GM19035 (cell line): Measurements from ENCODE around the gene HMCN2.

Experiments
- ATAC-seq: cut with Tn5 transposase; IDR thresholded peaks from one replicate; pipeline ENCODE4 v1.9.1; 2021; ENCODE audit not compliant: unreplicated experiment

Gene HMCN2

DNA sequence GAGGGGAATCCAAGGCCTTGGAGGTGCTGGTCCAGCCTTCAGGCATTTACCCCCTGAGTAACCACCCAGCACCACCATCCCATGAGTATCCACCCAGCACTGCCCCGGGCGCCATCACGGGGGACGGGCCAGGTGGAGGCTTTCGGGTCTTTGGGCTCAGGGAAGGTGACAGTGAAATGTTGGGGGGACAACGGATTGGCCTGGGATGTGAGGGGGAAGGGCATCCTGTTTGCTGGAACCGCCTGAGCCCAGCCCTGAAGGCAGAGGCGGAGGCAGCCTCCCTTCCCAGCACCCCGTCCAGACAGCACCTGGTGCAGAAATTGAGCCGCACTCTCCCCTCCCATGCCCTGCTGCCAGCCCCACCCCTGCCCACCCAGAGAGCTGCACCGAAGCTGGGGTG lies 196.2 kb downstream of the HMCN2 start:
- ATAC-seq, result no peak

DNA sequence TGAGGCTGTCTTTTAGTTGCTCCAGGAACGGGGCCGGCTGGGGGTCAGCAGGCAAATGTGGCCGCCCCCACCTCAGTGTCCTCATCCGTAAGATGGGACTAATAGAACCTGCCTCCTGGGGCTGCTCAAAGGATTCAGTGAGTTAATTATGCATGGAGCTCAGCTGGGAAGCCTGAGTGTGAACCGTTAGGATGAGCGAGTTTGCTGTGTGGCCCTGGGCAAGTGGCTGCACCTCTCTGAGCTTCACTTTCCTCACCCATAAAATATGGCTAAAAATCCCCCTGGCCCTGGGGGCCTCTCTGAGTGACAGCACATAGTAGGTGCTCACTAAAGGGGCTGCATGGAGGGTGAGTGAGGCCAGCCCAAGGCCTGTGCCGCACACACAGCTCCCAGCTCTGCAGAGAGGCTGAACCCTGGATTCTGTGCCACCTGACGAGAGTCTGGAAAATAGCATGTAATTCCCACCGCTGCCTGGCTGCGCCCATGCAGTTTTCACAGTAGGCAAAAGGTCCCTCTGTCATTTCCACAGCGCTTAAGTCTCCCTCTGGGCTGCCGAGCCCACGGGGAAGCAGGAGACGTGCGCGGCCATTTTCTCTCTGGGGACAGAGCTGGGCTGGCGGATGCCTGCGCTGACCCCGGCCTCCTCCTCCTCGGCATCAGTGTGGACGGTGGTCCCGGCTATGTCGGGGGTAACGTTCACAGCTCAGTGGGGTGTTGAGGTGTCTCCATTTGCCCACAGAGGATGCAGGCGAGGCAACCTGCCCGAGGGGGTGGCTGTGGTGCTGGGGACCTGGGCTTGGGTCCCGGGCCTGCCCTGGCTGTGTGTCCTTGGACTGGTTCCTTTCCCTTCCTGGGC lies 197.4 kb downstream of the HMCN2 start:
- no peak for ATAC-seq

DNA sequence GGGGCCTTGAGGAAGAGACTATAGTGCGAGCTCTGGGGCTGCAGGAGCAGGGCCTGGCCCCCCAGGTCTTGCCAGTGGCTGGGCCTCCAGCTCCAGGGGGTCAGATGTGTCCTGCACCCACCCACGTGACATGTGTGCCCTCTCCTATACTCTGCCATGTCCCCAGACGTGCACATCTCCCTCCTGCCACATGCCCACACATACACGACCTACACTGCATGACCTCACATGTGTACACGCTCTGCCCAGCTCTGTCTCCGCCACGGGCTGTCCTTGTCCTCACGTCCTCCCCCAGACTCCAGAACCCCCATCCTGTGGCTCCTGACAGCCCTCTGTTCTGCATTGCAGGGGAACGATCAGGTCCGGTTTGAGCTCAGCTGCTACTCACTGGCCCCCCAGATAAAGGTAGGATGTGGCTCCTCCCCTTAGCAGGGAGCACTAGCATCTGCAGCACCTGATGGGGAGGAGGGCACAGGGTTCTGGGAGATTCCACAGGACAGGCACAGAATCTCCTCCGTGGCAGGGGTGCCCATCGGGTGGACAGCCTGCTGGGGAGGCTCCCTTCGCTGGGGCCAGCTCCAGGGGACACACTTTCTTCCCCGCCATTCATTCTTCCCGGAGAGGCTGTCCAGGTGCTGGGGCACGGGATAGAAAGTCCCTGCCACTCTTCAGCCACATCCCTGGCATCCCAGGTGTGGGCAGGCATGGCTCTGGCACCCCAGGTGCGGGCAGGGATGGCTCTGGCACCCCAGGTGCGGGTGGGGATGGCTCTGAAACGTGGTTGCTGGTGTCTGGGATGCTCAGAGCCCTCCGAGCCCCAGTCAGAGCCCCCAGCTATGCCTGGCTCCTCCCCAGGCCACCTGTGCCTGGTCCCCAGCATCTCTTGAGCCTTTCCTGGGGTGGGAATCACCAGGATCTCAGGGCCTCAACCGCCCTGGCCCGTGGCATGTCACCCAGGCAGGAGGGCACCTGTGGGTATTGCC lies 198.5 kb downstream of the HMCN2 start:
- ATAC-seq, result no peak

DNA sequence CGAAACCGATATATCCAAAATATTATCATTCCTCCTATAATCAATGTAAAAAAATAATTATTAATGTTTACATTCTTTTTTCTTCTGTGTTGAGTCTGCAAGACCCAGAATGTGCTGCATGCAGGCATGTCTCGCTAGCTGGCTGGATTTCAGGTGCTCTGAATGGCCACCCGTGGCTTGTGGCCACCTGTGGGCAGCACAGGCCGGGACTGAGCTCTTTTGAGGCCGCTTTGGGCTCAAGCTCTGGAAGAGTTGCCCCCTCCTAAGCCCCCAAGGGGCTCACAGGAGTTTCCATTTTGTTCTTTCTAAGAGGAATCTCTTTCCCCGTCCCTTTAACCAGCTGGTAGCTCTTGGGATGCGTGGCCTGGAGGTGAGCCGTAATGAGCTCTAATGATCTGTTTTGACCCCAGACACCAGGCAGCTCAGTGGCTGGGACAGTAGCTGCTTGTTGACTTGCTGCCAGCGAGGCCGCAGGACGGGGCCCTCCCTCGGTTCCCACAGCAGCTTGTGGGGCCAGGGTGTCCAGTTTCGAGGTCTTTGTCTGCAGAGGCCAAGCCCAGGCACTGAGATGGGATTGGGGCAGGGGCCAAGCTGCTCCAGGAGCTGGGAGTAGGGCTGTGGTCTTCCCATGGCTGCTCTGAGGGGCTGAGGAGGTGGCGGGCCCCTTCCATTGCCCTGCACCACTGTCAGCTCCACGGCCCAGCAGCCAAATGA lies 200.0 kb downstream of the HMCN2 start:
- no peak for ATAC-seq

DNA sequence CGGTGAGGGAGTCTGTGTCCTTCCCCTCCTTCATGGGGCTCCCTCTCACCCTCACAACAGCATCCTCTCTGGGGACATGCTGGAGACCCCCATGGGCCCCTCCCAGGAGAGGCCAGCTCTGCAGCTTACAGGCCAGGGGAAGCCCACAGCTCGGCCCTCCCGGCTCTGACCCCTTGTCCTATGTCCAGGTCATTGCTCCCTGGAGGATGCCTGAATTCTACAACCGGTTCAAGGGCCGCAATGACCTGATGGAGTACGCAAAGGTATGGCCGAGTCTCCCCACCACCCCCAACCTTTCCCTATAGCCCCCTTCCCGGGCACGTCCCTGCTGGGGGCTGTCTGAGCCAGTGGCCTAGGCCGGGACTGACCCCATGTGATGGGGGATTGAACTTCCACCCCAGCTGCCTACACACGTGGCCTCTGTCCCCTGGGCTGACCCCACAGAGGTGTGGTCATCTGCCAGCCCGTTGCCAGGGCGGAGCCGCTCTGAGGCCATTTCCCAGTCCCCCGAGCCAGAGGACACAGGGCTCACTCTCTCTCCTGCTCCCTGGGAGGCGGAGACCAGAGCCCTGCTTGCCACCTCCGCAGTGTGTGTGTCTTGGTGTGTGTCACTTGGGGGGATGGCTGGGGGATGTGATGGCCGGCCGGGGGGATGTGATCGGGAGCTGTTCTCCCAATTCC lies 201.1 kb downstream of the HMCN2 start:
- ATAC-seq, result no peak

DNA sequence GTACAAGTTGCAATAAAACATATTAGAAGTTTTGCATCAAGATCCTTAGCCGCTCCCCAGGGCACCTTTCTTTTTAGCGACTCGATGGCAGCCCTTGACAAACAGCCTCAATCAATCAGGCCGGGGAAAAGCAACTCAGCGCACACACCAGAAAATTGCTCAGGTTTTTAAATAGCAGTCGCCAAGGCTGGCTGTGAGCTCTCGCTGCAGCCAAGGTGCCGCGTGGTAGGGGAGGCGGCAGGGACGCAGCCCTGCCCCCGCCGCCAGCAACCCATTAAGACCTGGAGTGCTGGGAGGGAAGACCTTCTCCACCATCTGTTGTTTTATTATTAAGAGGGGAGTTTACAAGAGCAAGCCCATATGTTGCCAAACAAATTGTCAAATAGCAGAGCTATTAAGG lies 201.8 kb downstream of the HMCN2 start:
- no peak for ATAC-seq

DNA sequence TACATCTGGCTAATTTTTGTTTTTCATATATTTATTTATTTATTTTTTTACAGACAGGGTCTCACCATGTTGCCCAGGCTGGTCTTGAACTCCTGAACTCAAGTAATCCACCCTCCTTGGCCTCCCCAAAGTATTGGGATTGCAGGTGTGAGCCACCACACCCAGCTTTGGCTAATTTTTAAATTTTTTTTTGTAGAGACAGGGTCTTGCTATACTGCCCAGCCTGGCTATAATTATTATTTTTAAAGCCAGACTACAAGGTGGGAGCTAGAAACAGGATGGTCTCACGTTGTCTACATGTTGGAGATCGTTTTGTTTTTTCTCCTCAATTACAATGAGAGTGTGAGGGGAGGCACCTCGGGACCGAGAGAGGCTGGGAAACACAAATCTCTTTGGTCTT lies 203.0 kb downstream of the HMCN2 start:
- ATAC-seq, result no peak

DNA sequence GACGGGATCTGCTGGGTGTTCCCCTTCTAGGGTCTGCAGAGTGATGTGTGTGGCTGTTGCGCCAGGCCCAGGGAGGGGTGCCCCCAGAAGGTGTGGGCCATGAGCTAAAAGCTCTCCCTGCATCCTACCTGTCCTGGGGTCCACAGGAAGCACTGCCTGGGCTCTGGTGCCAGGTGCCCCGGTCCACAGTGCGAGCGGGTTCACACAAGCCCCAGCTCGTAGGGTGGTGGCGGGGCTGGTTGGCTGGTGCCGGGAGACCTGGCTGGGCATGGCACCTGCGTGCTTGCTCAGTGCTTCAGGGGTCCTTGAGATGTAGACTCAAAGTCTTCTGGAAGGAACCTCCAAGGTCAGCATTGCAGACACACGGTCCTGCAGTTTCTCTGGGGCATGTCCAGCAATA lies 204.7 kb downstream of the HMCN2 start:
- no peak for ATAC-seq

DNA sequence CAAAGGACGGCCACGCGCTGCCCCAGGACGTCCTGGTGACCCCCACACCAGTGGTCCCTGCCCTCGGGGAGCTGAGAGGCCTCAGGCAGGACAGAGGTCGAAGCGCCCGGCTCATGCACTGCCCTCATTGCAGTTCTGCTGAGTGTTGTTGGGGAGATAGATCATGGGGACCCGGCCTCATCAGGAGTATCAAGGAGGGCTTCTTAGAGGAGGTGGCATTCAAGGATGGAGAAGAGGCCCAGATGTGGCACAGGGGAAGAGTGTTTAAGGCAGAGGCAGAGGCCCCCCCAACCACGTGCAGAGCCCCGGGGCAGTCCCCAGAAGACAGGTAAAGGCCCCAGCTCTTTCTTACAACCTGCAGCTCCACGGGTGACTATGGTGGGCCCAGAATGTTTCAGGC lies 205.4 kb downstream of the HMCN2 start:
- ATAC-seq, result no peak

DNA sequence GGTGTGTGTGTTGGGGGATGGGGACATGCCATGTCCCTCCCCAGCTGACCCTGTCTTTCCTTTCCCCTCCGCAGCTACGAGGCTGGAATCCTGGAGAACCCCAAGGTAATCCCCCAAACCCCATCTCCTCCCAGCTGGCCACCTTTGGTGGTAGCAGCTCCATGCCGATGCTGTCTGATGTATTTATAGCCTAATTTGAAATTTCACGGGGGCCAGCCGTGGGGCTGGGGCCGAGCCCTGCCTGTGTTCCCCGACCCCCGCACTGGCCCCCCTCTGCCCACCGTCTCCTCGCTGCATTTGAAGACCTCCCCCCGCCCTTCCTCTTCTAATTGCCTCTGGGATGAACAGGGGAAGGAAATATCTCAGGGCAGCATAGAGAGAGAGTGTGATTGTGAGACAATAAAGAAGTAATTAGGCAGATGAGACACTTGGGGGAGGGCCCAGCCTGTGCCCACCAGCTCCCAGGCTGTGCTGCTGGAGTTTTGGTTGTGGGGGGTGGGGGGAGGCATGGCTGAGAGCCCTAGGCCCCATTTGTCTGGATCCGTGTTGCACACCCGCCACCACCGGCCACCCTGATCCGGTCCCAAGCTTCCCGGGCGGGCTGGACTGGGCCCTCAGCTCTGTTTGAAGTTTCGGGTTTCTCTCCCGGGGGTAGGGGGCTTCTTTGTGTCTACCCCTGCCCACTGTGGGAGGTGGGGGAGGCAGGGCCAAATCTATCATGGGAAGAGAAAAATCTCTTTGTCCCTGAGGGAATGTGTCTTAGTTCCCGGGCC lies 206.0 kb downstream of the HMCN2 start:
- ATAC-seq, result no peak

DNA sequence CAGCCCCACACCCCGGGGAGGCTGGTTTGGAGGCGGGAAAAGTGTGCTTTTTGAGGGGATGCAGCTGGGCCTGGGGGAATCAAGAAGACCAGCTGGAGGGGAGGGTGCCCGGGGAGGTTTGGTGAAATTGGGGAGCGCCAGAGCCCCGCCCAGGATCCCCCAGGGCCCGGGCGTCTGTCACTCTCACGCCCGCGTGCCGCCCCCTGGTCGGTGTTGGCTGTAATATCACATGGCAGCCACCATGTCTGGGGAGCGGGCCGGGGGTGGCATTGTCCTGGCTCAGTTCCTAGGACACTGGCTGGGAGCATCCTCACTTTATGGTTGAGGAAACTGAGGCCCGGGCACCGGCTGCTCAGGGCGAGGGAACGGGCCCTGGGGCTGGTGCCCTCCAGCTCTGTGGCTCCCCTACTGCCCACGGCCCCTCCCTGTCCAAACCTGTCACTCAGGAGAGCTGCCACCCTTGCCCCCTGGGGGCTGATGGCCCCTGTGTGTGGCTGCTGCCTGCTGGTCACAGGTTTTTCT lies 206.7 kb downstream of the HMCN2 start:
- no peak for ATAC-seq

DNA sequence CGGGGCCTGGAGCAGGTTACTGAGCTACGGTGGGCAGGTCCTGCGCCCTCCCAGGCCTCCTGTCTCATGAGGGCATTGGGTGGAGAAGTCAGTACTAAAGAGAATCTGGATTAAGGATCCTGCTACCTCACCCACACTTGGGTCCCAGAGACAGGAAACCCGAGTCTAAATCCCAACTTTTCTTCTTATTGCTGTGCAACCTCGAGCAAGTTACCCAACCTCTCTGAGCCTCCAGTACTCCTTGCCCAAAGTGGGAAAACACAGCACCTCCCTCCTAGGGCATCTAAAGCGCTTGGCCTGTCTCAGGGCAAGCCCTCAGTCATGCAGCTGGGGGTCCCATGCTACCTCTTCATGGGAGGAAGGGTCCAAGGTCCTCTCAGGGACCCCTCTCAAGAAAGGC lies 207.4 kb downstream of the HMCN2 start:
- no peak for ATAC-seq

DNA sequence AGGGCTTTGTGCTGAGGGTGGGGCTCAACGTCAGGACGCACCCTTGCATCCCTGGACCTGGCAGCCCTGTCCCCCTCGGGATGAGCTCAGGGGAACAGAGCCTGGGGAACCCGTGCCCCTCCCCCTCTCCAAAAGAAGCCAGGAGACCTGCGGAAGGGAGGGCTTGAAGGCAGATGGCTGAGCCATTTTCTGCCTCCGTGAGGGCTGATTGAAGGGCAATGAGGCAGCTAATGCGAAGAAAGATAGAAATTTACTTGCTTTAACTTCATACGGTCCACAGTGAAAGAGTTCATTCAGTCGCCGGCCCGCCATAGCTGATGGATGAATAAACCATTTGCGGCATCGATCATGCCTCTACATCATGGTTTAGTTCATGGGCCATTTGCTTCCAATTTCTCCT lies 208.0 kb downstream of the HMCN2 start:
- ATAC-seq, result no peak

DNA sequence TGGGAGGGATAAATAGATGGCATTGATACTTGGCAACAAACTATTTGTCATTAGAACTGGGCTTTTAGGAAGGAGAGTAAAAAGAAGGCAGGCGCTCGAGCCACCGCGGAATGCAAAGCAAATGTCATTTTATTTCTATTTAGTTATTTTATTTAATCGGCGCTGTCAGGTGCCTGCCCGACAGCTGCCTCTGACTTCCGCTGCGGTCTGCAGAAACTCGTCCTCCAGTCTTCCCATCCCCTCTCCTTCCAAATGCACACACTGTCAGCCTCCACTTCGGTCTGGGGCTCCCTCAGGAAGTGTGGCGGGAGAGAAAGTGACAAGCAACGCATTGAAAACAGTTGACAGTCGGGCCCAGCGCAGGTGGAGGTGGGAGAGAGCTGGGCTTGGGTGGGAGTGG lies 208.5 kb downstream of the HMCN2 start:
- ATAC-seq, result no peak

DNA sequence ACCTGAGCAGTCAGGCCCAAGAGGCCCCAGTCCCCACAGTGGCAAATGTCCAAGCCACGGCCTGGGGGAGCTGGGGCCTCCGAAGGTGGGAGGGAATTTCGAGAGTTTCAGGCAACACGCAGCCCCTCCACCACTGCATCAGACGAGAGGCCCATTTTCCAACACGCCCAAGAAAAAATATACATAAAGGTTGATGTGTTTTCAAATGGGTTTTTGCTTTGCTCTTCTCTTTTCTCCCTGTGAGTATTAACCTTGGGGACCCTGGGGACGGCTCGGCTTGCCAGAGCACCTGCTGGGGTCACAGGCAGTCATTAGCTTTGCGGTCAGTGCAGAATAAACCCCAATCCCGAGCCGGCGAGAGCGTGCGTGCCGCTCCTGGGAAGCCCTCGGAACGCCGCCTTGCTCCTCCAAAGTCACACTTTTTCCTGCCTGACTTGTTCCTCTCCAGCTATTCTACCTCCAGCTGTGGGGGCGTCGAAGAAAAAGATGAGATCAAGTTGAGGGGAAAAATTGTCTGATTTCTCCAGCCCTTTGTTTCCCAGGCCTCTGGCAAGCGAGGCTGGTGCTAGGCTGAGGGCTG lies 210.7 kb downstream of the HMCN2 start:
- ATAC-seq, result no peak

DNA sequence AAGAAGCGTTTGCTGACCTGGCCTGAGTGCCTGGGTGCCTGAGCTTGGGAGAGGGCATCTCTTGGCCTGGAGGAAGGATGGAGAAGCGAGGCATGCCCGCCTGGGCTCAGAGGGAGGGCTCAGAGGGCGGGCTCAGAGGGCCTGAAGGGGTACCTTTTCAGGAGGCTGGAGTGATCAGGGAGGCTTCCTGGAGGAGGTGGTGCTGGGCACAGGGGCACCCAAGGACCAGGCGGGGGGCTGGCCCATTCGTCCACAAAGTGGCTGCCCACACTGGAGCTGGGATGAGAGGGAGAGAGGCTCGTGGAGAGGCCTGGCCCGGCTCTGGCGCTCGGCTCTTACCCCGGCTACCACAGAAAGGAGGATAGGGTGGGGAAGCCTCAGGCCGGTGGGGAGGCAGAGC lies 212.0 kb downstream of the HMCN2 start:
- no peak for ATAC-seq

DNA sequence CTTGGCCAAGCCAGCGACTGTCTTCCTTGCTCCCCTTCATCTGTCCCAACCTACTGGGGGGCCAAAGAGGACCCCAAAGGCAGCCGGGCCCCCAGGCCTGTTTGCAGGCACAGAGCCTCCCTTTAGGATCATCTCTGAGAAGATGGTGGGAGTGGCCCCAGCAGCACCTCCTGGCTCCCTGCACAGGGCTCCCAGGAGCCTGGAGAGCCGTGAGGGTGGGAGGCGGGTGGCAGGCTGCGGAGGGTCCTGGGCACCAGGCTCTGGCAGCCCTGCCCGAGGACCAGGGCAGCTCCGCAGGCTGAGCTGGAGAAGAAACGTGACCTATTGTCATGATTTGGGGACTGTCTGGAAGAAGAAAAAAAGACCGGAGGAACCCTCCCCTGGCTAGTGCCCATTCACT lies 212.6 kb downstream of the HMCN2 start:
- no peak for ATAC-seq

DNA sequence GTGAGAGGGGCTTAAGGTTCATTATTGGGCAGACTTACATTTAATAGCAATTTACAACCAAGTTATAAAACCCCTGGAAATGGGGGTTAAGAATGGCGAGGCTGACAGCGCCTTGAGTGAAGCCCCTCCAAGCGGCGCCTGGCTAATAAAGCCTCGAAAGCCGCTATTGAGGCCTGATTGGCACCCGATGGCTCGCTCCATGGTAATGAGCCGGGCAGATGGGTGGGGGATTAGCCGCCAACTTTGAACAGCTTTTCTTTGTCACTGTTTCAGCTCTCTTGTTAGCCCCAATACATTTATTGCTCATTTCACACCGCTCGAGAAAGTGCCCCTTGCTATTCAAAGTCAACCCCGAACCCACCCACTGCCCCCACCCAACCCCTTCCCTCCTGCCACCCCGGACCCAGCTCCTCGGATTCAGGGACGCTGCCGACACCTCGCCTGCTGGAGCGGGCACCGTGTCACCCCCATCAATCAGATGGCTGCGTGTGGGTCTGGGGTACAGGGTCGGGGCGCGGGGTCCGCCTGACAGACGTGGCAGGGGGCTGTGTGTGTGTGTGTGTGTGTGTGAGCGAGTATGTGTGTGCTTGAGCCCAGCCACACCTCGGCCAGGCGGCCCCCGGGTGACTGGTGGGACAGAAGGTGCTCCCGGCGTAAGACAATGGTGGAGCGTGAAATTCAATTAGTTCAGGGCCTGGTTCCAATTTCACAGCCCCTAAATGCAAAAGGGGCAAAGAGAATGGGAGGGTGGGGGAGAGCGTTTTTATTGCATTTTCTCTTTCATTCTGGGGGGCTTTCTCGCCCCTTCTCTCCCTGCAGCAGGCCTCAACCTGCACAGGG lies 213.4 kb downstream of the HMCN2 start:
- no peak for ATAC-seq

DNA sequence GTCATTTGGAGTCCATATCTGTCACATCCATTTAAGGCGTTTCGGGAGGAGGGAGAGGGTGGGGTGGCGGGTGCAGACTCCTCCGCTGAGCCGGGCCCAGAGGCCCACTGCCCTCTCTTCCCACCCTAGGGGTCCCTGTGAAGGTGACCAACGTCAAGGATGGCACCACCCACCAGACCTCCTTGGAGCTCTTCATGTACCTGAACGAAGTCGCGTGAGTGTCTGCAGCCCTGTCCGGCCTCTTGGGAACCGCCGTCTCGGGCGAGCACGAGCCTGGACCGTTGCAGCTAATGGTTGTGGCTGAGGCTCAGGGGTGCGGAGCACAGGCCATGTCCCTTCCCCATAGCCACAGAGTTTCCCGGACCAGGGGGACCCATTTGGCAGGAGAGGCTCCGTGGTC lies 214.0 kb downstream of the HMCN2 start:
- no peak for ATAC-seq
